Hepatocyte (in vitro differentiated cells): ENCODE data around the gene SLC2A11. TPM values are rescaled to one million over a fixed set of nuclear protein-coding genes. Genes with fewer than 3 reads are reported as not detected.
"Not testable (repeated sequence)": the region's sequence is repeated elsewhere in the genome, so short reads cannot be mapped to it uniquely, and the experiment has no call there.

Source experiments
- DNase-seq: peaks from one replicate; pipeline ENCODE4 v3.0.0-alpha.2; 2016; ENCODE audit warnings: low spot score
- H2AFZ ChIP-seq: fragments of 200-600 bp; sonication (generic); 2 replicates; pipeline ENCODE4 v1.6.0; 2016; ENCODE audit warnings: antibody characterized with exemption, mild to moderate bottlenecking
- H3K27ac ChIP-seq: fragments of 200-600 bp; sonication (generic); 2 replicates; pipeline ENCODE4 v1.5.1; 2016; ENCODE audit warnings: mild to moderate bottlenecking
- H3K27me3 ChIP-seq: fragments of 200-600 bp; sonication (generic); 2 replicates; pipeline ENCODE4 v1.6.1; 2016
- H3K36me3 ChIP-seq: fragments of 200-600 bp; sonication (generic); replicated peaks from 2 replicates; pipeline ENCODE4 v1.5.1; 2016; ENCODE audit warnings: low read depth; ENCODE audit not compliant: insufficient read depth
- H3K4me1 ChIP-seq: fragments of 200-600 bp; sonication (generic); 2 replicates; pipeline ENCODE4 v1.5.1; 2016; ENCODE audit warnings: mild to moderate bottlenecking, moderate library complexity; ENCODE audit not compliant: insufficient read depth
- H3K4me2 ChIP-seq: fragments of 200-600 bp; sonication (generic); 2 replicates; pipeline ENCODE4 v1.6.0; 2016
- H3K4me3 ChIP-seq: fragments of 200-600 bp; sonication (generic); 2 replicates; pipeline ENCODE4 v1.5.1; 2016; ENCODE audit warnings: mild to moderate bottlenecking
- H3K79me2 ChIP-seq: fragments of 200-600 bp; sonication (generic); 2 replicates; pipeline ENCODE4 v1.6.0; 2017; ENCODE audit warnings: mild to moderate bottlenecking
- H3K9me2 ChIP-seq: fragments of 200-600 bp; sonication (generic); replicated peaks from 2 replicates; pipeline ENCODE4 v1.6.0; 2017; ENCODE audit warnings: mild to moderate bottlenecking; ENCODE audit not compliant: insufficient read depth
- H3K9me3 ChIP-seq: fragments of 200-600 bp; sonication (generic); 2 replicates; pipeline ENCODE4 v1.5.1; 2016; ENCODE audit warnings: low read depth, mild to moderate bottlenecking
- H4K20me1 ChIP-seq: fragments of 200-600 bp; sonication (generic); 2 replicates; pipeline ENCODE4 v1.6.0; 2016; ENCODE audit warnings: mild to moderate bottlenecking; ENCODE audit not compliant: insufficient read depth, poor library complexity, severe bottlenecking
- CTCF ChIP-seq: fragments of 200-600 bp; sonication (generic); IDR thresholded peaks from 2 replicates; pipeline ENCODE4 v1.5.1; 2016; ENCODE audit warnings: antibody characterized with exemption, mild to moderate bottlenecking; ENCODE audit not compliant: poor library complexity
- EZH2 ChIP-seq: fragments of 200-600 bp; sonication (generic); IDR thresholded peaks from 2 replicates; pipeline ENCODE4 v1.6.1; 2016; ENCODE audit warnings: antibody characterized with exemption, mild to moderate bottlenecking, borderline replicate concordance
- EZH2phosphoT487 ChIP-seq: fragments of 200-600 bp; sonication (generic); IDR thresholded peaks from one replicate; pipeline ENCODE4 v1.6.1; 2018; ENCODE audit warnings: antibody characterized with exemption, mild to moderate bottlenecking, low read depth, moderate library complexity; ENCODE audit not compliant: unreplicated experiment, severe bottlenecking
- WGBS: methylation state at CpG from one replicate; pipeline ENCODE4 v1.1.6; 2016; ENCODE audit warnings: low lambda C conversion rate; ENCODE audit errors: missing lambda C conversion rate; 5-methylcytosine and 5-hydroxymethylcytosine counted together
- polyA plus RNA-seq: library from polyadenylated mRNA; unstranded; fragments of >200 nt; fragmentation: Nextera tagmentation; extraction: Ambion mirVana; gene quantifications from 2 replicates; pipeline ENCODE4 v1.2.1, GENCODE V29; 2016
- total RNA-seq: library from RNA; depleted of rRNA; stranded (reverse); fragments of >200 nt; gene quantifications from 2 replicates; pipeline ENCODE4 v1.2.3, GENCODE V29; 2014

SLC2A11 gene
- total and polyA plus RNA-seq, 2 experiments from 2014 or later = 15.0 TPM

DNA sequence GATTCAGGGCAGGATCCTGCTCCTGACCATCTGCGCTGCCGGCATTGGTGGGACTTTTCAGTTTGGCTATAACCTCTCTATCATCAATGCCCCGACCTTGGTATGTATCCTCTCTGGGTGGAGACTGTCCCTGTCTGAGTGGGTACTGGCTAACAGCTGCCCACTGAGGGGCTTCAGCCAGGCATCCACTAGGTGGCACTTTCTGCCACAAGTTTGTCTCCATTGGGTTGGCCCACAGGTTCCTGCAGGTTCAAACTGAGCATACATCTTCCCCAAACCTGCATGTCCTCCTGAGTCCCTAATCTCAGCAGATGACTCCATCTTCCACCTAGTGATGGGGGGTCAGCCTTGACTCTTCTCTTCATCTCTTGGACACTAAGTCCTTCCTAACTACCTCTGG lies 4.4 kb downstream of the SLC2A11 start:
- Histone ChIP-seq H3K4me3 (no peak overlapping the region), H3K36me3 (no peaks in the 10 kb centered on the region), H3K27ac (no peak overlapping the region), H3K79me2 (peaks cover 18% of the 10 kb centered on the region), H3K9me3 (no peaks in the 10 kb centered on the region), H3K4me1 (peaks cover 7% of the 10 kb centered on the region), H2AFZ (no peak overlapping the region), H3K27me3 (no peaks in the 10 kb centered on the region), H4K20me1 (no peaks in the 10 kb centered on the region), H3K9me2 (no peaks in the 10 kb centered on the region), H3K4me2 (no peak overlapping the region)
- DNase-seq = peak; percentile 50
- WGBS = 88% methylated on average over 3 of the region's 3 CpGs
- TF ChIP-seq EZH2 = no peak
- TF ChIP-seq CTCF = peak; percentile 46

GRCh38 chr22:23864499-23865154 lies 7.0 kb downstream of the SLC2A11 start:
- H3K27me3 ChIP-seq, H3K9me3 ChIP-seq, H3K4me3 ChIP-seq, H4K20me1 ChIP-seq, H3K4me2 ChIP-seq, H3K27ac ChIP-seq, H3K4me1 ChIP-seq, H2AFZ ChIP-seq, H3K36me3 ChIP-seq, H3K9me2 ChIP-seq, DNase-seq, H3K79me2 ChIP-seq: not testable (repeated sequence)
- WGBS = 94% methylated on average over 11 of the region's 11 CpGs

- TF ChIP-seq EZH2phosphoT487 (no peak), CTCF (no peak), EZH2 (no peak)
- Histone ChIP-seq H3K4me2 (no peak overlapping the region), H3K9me3 (no peaks in the 10 kb centered on the region), H3K9me2 (no peaks in the 10 kb centered on the region), H3K27ac (no peak overlapping the region), H3K36me3 (no peaks in the 10 kb centered on the region), H3K4me3 (no peak overlapping the region), H3K4me1 (no peaks in the 10 kb centered on the region), H3K79me2 (no peaks in the 10 kb centered on the region), H4K20me1 (no peaks in the 10 kb centered on the region), H3K27me3 (no peaks in the 10 kb centered on the region), H2AFZ (no peak overlapping the region)
- DNase-seq = no peak
- whole genome bisulfite sequencing = 99% methylated on average over 4 of the region's 4 CpGs
Observed at GRCh38 chr22:23868580-23868979, 10.9 kb downstream of the SLC2A11 start.

DNA sequence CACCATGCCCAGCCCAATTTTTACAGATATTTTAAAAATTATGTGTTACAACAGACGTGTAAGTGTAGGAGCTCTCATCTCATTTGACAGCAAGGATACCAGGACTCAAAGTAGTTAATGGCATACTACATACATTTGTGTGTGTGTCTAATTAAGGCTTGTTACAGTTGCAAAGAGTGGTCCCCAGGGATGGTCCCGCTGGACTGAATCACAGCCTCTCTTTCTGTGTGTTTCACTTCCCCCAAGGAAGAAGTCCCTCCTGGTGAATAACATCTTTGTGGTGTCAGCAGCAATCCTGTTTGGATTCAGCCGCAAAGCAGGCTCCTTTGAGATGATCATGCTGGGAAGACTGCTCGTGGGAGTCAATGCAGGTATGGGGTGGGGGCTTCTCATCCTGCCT lies 17.2 kb downstream of the SLC2A11 start:
- no peak for DNase-seq
- Histone ChIP-seq H3K79me2 (no peaks in the 10 kb centered on the region), H3K4me2 (no peak overlapping the region), H3K4me3 (no peak overlapping the region), H2AFZ (no peak overlapping the region), H3K9me3 (no peaks in the 10 kb centered on the region), H3K27me3 (no peaks in the 10 kb centered on the region), H3K4me1 (no peaks in the 10 kb centered on the region), H3K9me2 (no peaks in the 10 kb centered on the region), H3K27ac (no peak overlapping the region), H4K20me1 (no peaks in the 10 kb centered on the region), H3K36me3 (no peaks in the 10 kb centered on the region)
- WGBS = 94% methylated on average over 4 of the region's 4 CpGs
- no peak for TF ChIP-seq EZH2phosphoT487
- no peak for TF ChIP-seq EZH2
- no peak for TF ChIP-seq CTCF
